Transverse colon (tissue), 3 donors: ENCODE data around the gene GAGE13.
"Not testable (repeated sequence)": the region's sequence is repeated elsewhere in the genome, so short reads cannot be mapped to it uniquely, and the experiment has no call there.

Source experiments
- EP300 ChIP-seq: sonication (generic); formaldehyde crosslinking; IDR thresholded peaks from one replicate; pipeline ENCODE4 v1.6.1; 2017; ENCODE audit warnings: antibody characterized with exemption, low read depth
- POLR2A ChIP-seq: fragments of 450-650 bp; IDR thresholded peaks from one replicate; pipeline ENCODE4 v1.6.1; 2016; ENCODE audit warnings: antibody characterized with exemption, mild to moderate bottlenecking, moderate library complexity
- TF ChIP-seq, protein P1 (sequence below), 5 experiments: fragments of 200-600 bp in 3 of 5; fragments of 450-650 bp in 2 of 5; sonication (generic) in 3 of 5; IDR thresholded peaks; 1 replicate in 2 of 5; 2 replicates in 3 of 5; pipeline ENCODE4 v1.5.1; 2016 to 2017; ENCODE audit warnings: antibody characterized with exemption in 5 of 5, inconsistent platforms in 3 of 5, mild to moderate bottlenecking in 2 of 5, moderate library complexity in 1 of 5

GRCh38 chrX:49323735-49324134, 7.6 kb upstream of the GAGE13 start:
- TF ChIP-seq, protein P1, sequence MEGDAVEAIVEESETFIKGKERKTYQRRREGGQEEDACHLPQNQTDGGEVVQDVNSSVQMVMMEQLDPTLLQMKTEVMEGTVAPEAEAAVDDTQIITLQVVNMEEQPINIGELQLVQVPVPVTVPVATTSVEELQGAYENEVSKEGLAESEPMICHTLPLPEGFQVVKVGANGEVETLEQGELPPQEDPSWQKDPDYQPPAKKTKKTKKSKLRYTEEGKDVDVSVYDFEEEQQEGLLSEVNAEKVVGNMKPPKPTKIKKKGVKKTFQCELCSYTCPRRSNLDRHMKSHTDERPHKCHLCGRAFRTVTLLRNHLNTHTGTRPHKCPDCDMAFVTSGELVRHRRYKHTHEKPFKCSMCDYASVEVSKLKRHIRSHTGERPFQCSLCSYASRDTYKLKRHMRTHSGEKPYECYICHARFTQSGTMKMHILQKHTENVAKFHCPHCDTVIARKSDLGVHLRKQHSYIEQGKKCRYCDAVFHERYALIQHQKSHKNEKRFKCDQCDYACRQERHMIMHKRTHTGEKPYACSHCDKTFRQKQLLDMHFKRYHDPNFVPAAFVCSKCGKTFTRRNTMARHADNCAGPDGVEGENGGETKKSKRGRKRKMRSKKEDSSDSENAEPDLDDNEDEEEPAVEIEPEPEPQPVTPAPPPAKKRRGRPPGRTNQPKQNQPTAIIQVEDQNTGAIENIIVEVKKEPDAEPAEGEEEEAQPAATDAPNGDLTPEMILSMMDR (IDR thresholded peaks at IDR 0.05) = not testable (repeated sequence)
- not testable (repeated sequence) for TF ChIP-seq EP300, POLR2A
